GM21526 (cell line): ENCODE measurements around the gene NEMP1.
"Not testable (repeated sequence)": the region's sequence is repeated elsewhere in the genome, so short reads cannot be mapped to it uniquely, and the experiment has no call there.

Experiments used
- ATAC-seq: cut with Tn5 transposase; IDR thresholded peaks from one replicate; pipeline ENCODE4 v1.9.1; 2021; ENCODE audit warnings: moderate library complexity; ENCODE audit not compliant: unreplicated experiment, low FRiP score

NEMP1 gene, protein sequence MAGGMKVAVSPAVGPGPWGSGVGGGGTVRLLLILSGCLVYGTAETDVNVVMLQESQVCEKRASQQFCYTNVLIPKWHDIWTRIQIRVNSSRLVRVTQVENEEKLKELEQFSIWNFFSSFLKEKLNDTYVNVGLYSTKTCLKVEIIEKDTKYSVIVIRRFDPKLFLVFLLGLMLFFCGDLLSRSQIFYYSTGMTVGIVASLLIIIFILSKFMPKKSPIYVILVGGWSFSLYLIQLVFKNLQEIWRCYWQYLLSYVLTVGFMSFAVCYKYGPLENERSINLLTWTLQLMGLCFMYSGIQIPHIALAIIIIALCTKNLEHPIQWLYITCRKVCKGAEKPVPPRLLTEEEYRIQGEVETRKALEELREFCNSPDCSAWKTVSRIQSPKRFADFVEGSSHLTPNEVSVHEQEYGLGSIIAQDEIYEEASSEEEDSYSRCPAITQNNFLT

DNA sequence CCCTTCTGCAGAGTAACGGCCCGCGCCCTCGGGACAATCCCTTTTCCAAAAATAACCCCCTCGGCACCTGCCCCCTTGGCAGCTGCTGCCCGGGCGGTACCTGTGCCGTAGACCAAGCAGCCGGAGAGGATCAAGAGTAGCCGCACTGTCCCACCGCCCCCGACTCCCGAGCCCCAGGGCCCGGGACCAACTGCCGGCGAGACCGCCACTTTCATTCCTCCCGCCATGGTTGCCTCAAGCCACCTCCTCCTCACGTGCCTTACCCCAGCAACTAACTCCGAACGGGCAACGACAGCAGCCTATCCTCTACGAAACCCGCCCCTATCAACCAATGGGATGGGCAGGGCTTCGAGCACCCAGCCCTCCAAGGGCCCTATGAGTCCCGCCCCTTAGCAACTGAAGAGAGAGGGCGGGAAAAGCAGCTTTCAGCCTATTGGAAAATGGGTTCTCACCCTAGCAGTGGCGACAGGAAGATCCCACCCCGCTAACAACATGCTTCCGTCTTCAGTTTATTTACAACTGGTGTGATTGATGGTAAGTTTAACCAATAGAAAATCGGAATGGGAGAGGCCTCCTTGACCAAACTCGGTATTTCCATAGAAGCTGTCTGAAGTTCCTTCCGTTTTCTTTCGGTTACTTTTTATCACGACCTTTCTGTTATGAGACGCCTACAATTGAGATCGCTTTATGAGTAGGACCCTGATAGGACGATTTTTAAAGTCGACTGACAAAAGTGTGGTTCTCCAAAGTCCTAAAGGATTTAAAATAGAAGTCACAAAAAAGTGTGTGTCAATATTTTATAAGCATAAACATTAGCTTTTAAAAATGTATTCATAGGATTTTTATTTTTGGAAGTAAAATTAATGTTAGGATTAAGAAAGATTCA lies at the start of gene NEMP1:
Gene NEMP1 (minus strand): TSS at position 273 of the 886 bp plus-strand sequence. CDS start 46 bp downstream, at position 227.
- ATAC-seq, result peak; percentile 92

DNA sequence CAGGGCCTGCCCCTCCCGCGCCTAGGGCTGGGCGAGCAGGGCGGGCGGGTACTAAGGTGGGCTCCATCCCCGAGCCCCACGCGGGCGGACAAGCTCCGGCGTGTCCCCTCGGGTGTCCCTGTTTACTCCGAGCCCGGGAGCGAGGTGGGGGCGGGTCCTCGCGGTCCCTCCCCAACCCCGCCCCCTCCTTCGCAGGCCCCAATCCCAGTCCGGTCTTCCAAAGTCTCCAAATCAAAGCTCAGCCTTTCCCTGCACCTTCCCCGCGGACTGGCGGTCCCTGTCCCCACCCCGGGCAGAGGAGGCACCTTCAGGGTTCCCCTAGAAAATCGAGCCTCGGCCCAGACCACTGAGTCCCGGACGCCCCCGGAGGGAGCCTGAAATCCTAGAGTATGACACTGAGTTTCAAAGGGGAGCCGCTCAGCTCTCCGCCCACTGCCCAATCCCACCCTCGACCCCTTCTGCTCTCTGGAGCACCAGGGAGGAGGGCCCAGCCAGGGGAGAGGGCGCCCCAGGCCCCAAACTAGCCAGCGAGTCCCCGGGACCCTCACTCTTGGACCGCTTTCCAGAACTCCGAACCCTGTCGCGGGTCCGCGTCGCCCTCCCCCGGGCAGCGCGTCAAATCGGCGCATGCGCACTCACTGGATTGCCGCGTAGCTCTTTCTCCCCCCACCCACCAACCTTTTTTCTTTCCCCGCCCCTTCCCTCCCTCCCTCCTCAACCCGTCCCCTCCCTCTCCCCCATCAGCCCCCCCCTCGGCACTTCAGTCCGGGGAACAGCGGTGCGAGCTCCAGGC lies 49.3 kb upstream of the NEMP1 start, which contains the start of gene LRP1:
Gene LRP1 (plus strand): TSS at position 758 of the 793 bp plus-strand sequence. CDS start 482 bp downstream, outside the sequence.
- no peak for ATAC-seq

DNA sequence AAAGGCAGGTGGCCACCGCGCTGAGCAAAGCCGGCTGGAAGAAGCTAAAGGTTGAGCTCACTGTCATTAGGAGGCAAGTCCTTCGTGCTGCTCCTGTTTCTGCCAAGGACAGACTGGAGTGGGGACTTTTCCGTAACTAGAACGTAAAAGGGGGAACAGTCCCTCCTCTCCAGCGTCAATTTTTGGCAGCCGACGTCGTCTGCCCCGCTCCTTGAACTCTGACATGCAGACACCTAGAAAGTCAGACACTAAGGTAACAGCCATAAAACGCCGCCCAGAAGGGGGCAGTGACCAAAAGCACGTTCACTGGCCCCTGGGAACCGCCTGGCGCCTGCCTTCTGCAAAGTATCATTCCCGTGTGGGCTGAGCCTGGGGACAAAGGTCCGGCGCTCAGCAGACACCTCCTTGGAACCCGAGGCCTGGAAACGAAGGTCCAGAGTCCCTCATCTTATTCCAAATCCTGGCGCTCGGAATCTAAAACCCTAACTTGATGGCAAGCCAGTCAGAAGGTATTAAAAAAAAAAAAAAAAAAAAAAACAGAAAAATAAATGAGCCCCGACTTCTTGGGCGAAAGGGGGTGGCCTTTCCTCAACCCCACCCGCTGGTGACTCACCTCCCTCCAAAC lies 48.6 kb upstream of the NEMP1 start:
- no peak for ATAC-seq

DNA sequence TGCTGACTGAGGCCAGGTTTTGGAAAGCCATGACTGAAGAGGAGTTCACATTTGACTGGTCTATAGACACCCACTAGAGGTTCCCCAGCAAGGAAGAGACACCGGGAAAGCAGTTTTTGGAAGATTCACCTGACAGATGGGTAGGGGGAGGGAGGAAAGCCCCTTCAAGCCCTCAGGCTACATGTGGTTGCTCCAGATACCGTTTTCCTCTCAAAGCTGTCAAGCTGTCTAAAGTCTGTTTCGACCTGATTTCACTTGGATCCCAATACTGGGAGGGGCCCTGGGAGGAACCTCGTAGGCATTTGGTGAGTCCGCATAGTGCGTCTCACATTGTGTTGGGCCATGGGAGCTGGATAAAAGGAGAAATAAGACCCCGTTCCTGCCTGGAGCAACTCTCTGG lies 48.0 kb upstream of the NEMP1 start:
- no peak for ATAC-seq

DNA sequence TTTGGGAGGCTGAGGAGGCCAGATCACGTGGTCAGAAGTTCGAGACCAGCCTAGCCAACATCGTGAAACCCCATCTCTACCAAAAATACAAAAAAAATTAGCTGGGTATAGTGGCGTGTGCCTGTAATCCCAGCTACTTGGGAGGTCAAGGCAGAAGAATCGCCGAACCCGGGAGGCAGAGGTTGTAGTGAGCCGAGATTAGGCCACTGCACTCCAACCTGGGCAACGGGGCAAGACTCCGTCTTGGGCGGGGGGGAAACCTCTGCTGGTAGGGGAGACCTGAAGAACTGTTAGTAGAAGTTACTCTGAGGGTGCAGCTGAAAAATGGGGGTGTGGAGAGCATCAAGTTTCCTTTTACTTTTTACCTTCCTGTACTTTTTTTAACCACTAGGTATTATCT lies 47.5 kb upstream of the NEMP1 start:
- ATAC-seq, result no peak

DNA sequence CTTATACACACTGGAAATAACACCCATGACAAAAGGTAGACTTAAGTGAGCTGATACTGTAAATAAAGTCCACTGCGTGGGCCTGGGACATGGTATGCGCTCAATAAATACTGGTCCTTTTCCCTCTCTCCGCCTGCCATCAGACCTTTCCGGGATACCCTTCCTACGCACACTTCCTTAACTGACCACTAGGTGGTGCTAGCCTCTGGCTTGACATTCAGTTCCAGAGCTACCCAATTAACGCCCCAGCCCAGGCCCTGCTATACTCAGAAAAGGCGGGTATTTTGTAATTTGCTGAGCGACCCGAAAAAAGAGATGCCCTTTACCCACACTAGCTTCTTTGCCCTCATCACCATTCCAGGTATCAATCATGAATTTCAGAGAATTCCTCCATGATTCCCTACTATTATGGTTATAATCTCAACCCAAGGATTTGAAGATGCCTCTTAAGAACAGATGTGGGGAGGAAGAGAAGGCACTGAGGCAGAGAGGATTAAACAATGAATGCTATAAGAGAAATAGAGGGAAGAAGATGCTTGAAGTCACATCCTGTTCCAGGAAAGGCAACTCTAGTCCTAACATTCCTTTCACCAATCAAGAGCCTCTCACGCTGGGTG lies 45.8 kb upstream of the NEMP1 start:
- no peak for ATAC-seq

DNA sequence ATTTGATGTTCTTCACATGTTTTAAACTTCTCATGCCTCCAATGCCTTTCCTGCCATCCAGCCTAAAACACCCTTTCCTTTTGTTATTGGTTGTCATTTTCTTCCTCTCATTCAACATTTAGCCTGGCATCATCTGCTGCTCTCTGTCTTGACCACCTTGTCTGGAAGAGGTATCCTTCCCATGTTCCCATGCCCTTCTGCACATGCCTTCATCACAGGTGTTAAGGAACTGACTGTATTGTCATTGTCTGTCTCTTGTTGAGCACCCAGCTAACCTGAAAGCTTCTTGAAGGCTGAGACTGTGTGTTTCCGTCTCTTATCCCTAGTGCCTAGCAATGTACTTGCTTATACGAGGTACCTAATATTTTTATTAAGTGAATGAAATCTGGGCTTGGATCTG lies 45.2 kb upstream of the NEMP1 start:
- no peak for ATAC-seq

DNA sequence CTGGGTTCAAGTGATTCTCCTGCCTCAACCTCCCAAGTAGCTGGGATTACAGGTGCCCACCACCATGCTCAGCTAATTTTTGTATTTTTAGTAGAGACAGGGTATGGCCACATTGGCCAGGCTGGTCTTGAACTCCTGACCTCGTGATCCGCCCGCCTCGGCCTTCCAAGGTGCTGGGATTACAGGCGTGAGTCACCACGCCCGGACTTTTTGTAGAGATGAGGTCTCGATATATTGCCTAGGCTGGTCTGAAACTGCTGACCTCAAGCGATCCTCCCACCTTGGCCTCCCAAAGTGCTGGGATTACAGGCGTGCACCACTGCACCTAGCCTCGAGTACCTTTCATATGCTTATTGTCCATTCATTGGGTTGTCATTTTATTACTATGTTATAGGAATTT lies 42.1 kb upstream of the NEMP1 start:
- ATAC-seq, result not testable (repeated sequence)

DNA sequence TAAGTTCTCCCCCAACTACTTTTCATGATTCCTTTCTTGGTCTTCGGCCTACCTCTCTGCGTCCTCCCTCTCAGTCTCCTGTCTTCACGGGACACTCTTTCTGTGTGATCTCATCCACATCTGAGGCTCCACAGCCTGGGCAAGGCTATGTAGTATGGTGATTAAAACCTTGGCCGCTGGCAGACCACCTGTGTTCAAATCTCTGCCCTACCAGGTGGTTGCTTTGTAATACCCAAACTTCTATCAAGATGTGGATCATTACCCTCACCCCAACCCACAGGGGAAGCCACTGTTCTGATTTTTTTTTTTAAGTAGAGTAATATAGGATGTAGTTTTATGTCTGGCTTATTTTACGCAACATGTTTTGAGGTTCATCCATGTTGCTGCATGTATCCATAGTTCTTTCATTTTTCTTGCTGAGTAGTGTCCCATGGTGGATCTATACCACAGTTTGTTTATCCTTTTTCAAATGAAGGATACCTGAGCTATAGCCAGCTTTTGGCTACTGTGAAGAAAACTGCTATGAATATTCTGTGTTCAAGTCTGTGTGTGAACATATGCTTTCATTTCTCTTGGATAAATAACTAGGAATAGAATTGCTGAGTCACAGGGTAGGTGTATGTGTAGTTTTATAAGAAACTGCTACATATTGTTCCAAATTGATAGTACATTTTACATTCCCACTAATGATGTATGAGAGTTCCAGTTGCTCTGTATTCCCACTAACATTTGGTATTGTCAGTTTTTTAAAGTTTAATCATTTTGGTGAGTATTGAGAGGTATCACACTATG lies 40.9 kb upstream of the NEMP1 start:
- ATAC-seq, result no peak

DNA sequence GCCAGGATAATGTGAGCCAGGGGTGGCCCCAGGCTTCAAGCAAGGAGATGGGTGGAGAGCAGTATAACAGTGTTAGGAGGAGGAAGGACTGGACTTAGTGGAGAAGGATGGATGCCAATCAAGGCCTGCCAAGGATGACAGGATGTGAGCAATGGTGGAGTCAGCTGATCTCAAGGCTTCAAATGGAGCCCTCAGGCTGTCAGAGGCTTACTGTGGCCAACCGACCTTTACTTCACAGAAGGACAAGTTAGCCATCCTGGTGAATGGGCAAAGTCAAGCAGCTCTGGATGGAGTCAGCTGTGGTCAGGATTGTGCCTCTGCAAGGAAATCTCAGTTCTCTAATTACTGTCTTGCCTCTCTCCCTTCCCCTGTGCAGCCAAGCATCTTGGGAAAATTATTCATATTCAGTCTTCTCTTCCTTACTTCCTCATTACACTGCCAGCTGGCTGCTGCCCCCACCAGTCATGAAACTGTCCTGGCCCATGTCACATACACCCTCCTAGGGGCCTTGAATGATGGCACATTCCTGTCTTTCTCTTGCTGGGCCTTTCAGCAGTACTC lies 40.2 kb upstream of the NEMP1 start:
- no peak for ATAC-seq

DNA sequence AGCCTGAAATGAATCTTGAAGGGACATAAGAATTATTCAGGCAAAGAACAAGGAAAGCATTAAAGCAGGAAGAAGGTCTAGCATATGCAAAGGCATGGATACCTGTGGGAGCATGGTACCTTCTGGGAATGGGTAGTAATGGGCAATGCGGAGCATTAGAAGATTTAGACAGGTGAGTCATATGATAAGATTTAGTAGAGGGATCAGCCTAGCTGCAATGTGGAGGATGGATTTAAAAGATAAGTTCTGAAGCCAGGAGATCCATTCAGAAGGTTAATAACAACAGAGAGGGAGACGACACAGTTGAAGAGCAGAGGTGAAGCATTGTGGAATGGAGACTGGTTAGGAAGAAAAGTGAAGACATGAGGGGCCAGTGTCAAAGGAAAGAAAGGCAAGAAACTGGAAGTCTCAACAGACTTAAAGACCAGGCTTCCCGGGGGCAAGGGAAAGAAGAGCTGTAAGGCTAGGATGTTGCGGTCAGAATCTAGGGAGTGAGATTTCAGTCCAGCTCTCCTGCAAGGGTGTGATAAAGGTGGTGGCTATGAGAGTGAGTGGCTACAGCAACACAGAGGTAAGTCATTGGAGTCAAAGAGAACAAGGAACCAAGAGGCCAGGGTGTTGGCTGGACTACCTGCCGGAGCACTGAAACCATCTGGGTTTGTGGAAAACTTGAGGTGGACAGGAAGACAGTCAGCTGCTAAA lies 38.1 kb upstream of the NEMP1 start:
- ATAC-seq, result no peak

DNA sequence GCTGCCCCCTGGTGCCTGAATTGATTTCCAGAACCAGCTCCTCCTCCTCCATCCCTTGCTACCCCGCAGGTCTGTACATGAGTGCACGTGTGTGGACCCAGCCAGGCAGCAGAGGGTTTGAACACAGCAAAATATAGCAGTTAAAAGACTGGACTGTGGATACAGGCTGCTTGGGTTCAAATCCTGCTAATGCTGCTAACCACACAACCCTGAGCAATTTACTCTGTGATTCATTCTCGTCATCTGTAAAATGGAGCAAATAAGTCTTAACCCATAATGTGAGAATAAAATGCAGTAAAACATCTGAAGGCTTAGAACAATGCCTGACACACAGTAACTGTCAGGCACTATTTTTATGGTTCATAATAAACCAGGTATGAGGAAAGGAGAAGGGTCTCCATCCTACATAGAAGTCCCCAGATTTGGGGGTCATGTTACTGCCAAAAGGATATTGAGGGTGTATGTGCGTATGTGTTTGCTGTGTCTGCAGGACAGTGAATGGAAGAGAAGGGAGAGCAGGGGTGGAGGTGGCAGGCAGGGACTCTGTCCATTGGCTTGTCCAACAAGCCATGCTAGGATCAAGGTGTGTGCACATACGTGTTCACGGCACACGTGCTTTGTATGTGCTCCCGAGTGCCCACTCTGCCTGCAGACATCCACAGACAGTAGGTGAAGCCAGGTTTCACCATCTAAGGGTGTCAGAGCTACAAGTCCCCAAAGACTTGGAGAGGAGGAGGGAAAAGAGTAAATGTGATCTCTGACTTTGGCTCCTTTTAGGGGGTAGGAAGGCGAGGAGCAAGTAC lies 34.1 kb upstream of the NEMP1 start:
- ATAC-seq, result peak; percentile 49

DNA sequence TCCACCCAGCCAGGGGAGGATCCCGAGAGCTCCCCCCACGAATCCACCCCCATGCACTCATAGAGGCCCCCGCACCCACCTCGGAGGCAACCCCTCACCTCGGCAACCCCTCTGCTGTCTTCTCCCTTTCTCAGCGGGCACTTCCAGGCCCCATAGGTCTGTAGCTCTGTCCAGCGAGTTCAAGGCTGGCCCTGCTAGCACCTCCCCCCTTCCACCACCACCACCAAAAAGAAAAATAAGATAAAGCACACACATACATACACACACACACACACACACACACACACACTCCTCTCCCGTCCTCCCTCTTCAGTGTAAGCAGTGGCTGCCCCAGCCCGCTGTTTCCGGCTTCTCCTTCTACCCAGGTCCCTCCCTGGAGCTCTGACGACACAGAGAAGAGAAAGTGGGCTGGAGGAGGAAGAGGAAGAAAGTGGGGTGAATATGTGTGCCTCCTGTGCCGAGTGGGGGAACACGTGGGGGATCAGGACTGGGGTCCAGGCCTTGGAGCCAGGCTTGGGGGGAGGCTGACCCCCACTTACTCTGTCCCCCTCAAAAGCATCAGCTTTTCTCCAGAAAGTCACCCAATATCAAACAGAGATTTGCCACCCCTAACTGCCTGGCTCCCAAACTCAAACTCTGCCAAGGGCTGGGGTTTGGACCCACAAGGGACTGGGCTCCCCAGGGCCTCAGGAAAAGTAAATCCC lies 32.6 kb upstream of the NEMP1 start, which contains the start of gene STAT6:
Gene STAT6 (minus strand): TSS at position 332 of the 704 bp plus-strand sequence. CDS start 3,084 bp downstream, outside the sequence.
- peak; percentile 51 for ATAC-seq

DNA sequence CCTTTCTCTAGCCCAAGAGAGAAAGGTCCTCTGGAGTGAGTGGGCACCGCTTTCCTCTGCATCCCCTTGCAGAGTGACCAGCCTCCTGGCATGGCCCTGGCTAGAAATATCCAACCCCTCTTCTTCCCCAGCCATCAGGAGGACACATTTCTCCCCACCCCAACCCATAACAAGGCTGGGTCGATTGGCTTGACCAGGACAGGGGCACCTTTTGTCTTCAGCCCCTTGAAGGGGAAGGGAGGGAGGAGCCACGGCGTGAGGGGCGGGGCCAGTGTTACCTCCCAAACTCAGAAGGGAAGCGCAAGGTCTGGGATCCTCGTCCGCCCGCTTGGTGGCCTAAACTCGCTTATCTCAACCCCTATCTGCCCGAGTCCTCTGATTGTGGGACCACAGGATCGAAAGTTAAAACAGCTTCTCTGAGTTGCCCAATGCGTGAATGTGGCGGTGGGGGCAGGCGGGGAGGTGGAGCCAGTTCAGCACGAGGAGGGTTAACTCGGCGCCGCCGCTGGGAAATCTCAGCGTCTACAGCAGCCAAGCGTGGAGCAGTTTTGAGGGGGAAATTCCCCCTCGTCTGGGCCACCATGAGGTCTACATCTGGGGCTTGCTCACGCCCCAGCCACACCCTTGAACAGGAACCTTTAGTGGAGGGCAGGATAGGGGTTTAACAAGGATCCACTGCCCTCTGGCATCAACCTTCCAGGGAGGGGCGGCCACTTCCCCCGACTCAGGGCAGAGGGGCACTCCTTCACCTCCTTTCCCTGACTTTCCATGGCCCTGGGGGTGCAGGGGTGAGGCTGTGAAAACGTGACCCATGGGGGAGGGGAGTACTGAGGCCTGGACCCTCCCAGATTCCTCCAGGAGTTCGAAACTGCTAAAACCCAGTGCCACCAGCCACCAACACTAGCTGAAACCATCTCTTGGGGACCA lies 31.8 kb upstream of the NEMP1 start:
- ATAC-seq, result peak; percentile 33
